Cortex of kidney (tissue), 1 donor: Measurements from ENCODE around the gene GADD45B.
"Not testable (repeated sequence)": the region's sequence is repeated elsewhere in the genome, so short reads cannot be mapped to it uniquely, and the experiment has no call there.

Experiments used
- DNase-seq: peaks from one replicate; lab custom pipeline; 2025; lab: John Stamatoyannopoulos, UW

The GADD45B gene

DNA sequence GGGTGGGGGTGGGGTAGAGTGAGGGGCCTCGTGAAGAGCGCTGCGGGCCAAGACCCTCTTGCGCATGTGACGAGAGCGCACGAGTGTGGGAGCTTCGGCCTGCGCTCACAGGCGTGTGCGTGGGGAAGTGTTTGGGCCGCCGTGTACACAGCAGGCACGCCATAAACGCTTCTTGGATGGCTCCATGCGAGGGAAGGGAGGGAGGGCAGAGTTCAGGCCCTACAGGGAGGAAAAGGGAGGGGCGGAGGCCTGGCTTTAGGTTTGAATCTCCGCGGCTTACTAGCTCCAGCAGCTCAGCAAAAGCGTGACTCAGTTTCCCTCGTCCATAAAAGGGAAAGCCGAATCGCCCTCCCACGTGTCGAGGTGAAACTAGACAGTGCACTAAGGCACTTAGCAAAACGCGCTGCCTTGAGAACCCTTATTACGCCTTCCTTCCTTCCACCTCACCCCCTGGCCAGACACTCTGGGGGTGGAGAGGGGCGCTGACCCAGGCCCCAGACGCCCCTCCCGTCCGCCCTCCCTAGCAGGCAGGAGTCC lies 12.5 kb downstream of the GADD45B start:
- DNase-seq = no peak

DNA sequence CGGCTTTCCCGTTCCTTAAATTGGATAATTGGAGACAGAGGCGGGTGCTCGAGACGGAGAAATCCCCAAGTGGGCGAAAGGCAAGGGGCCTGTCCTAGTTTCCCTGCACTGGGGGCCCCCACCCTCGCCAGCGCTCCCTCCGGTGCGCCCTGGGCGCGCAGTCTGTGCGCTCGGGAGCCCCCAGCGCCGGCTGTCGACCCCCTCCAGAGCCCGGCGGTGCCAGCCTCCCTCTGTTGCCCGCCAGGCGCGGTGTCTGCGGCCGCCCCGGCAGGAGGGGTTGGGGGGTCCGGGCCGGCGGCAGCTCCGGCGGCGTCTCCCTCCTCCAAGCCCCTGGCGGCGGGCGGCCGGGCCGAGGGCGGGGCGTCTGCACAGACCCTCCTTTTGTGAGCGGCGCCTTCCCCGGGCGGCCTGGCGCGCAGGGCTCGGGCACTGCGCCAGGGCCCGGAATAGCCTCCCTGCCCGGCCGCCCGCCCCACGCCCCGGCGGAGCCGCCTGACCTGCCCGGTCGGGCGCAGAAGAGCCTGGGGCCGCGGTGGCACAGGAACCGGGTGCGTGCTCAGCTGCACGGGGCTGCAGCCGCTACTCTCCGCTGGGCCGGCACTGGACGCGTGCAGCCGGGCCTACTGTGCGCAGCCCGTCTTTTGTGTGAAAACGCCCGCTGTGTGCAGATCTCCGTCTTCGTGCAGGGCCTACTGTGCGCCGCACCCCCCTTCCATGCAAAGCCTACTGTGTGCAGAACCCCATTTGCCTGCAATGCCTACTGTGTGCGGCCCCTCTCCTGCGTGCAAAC lies 13.2 kb downstream of the GADD45B start:
- DNase-seq = no peak

DNA sequence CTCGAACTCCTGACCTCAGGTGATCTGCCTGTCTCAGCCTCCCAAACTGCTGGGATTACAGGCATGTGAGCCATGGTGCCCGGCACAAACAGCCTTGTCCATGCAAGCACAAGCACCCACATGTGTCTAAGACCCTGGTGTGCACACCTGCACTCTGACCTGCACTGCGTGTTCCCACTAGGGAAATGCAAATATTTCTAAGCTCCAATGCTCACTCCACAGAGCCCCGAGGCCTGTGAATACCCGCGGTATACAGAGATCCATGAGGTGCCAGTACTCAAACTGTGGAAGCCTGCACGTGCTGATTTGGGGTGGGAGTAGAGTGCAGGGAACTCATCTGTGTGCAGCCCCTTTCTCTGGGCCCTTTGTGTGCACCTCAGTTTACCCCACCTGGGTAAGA lies 14.7 kb downstream of the GADD45B start:
- no peak for DNase-seq

DNA sequence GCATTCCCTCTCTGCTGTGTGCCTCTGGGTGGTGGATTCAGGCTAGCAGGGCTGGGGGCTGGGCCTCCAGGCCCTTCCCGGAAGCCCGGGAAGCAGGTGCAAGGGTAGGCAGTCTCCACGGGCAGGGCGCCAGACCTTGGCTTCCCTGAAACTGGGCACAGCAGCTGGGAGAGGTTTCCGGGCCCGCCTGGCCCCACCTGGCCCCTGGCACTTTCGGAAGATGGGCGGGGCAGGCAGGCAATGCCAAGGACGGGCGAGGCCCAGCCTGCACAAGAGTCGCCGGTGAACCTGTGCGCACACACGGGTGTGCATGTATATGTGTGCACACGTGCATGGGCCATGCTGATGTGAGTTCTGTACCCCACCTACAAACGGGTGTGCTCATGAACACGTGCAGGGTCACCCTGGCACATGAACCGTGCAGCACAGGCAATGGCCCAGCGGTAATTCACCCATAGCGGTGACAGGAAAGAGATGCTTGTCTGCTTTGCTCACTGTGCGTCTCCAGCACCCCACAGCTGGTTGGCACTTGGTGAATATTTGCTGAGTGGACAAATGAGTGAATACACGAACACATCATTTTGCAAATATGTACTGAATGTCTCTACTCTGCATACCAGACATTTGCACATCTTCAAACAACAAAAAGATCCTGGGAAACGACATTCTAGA lies 15.3 kb downstream of the GADD45B start:
- no peak for DNase-seq

DNA sequence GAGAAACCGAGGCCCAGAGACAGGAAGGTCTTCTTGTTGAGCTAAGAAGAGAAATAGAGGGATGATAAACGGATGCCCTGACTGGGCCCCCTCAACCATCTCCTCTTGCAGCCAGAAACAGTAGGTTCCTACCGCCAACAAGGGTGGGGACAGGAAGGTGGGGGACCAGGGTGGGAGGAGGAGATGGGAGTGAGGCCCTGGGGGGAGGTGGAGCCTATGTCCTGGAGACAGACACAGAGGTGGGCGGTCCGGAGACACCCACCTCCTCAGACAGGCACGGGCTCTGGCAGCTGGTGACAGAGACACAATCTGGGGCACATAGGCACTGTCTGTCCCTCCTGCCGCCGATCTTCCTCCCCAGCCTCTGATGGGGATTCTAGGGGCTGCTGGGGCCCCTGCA lies 16.9 kb downstream of the GADD45B start:
- DNase-seq = no peak

DNA sequence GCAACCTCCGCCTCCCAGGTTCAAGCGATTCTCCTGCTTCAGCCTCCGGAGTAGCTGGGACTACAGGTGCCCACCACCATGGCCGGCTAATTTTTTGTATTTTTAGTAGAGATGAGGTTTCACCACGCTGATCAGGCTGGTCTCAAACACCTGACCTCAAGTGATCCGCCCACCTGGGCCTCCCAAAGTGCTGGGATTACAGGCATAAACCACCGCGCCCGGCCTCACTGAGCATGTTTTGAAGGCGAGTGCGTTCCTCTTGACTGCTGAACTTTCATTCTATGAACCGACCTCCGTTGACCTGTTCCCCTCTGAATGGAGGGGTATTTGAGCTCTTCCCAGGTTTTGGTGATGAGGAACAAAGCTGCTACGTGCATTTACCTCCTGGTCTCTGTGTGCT lies 17.5 kb downstream of the GADD45B start:
- not testable (repeated sequence) for DNase-seq

DNA sequence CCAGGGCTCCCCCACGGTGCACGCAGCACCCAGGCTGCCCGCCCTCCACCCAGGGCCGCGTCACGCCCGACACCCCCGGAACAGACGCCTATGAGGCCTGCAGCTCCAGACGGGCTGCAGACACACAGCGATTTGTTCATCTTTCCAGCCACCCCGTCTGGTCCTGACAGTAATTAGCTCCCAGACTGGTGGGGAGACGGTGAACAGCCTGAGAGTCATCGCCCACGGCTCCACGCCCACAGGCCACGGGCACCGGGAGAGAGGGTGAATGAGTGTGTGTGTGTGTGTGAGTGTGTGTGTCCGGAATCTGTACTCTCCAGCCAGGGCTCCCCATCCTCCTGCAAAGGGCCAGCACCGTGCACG lies 18.1 kb downstream of the GADD45B start:
- no peak for DNase-seq

DNA sequence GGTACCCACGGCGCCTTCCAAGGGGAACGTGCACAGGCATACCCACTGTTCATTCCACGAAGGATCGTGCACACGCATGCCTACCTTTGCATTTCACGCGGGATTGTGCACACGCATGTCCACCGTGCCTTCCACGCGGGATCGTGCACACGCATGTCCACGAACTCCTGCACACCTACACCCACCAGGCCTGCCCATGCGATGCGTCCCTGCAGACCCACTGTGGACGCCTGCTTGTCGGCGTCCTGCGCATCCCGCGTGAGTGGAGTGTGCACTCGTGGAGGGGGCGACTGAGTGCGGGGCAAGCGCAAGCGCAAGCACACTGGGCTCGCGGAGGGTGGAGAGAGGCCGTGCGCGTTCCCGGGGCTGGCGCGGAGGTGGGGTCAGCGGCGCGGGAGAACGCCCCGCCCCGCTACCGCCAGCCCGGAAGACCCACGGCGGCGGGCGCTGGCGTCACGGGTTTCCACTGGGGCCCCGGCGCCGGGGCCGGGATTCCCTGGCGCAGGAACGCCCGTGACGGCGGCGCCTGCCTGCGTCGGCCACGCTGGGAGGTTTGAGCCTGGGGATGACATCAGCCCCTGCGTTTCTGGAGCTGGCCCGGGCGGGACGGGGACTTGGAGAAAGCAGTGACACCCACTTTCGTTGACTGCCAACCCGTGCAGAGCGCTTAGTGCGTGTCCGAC lies 18.7 kb downstream of the GADD45B start:
- DNase-seq = no peak

DNA sequence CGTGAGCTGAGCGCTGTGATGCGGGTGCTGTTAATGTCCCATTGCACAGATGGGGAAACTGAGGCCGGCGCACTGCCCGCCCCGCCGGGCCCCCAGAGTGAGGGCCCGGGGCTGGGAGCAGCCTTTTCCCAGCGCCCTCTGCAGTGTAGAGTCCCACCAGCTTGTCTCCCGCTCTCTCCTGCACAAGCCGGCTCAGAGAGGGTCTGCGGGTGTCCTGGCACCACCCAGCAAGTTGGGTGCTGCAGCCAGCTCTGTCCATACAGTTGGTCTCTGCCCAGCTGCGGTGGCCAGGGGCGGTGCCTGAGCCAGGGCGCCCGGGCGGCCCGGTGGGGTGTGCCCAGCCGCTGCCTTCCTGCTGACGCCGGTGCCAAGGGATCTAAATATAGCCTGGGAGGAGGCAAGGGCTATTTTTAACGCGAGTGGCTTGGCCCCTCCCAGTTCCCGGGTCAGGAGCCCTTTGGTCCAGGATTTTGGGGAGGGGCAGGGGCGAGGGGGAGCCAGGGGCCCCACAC lies 19.3 kb downstream of the GADD45B start:
- DNase-seq = no peak

DNA sequence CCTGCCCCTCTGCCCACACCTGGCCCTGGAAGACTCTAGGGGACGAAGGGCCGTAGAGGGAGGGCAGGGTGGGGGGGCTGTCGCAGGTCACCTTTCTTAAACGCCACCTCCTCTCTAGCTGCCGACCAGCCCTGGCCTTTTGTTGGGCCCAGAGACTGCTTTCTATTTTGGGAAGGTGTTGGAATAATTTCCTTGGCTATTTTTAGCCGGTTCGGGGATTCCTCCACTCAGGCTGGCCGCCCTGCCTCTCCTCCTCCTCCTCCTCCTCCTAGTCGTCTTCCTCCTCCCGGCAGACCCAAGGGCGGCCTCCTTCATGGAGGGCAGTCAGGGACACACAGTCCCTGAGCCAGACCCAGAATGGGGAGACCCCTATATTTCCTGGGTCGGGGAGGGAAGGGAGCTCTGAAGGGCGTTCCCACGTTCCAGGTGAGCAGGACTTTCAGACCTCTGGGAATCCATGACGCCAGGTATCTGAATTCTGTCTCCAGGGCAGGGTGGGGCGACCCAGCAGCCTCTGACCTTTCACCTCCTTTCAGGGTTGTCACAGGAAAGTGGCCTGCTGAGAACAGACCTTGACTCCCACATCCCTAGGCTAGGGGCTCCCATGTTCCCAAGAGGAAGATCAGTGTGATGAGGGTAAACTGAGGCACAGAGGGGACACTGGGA lies 19.9 kb downstream of the GADD45B start:
- DNase-seq = no peak

DNA sequence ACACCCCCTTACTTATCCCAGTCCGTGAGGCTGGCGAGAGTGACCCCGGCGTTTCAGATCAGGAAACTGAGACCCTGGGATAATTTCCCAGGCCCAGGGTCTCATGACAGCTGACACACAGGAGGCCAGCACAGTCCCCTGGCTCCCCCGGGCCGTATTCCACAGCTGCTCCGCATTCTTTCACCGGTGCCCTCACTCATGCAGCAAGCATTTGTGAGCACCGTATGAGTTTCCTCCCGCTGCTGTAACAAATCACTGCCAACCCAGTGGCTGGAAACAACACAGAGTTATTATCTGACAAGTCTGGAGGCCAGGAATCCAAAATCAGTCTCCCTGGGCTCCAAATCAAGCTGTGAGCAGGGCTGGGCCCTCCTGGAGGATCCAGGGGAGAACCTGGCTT lies 21.3 kb downstream of the GADD45B start:
- no peak for DNase-seq

DNA sequence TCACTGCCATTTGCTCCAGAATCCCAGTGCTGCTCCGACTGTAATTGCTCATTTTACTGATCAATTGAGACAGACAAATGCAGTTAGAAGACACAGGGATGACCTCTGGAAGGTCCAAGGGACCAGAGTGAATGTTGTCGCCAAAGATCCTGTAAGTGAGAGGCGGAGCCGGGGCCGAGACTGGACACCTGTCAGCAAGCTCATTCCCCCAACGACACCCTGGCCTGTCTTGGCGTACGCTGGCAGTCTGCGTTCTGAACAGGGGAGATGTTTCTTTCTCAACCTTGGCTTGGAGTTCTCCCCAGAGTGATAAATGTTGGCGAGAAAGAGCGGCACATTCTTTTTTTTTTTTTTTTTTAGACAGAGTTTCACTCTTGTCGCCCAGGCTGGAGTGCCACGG lies 24.2 kb downstream of the GADD45B start:
- no peak for DNase-seq

DNA sequence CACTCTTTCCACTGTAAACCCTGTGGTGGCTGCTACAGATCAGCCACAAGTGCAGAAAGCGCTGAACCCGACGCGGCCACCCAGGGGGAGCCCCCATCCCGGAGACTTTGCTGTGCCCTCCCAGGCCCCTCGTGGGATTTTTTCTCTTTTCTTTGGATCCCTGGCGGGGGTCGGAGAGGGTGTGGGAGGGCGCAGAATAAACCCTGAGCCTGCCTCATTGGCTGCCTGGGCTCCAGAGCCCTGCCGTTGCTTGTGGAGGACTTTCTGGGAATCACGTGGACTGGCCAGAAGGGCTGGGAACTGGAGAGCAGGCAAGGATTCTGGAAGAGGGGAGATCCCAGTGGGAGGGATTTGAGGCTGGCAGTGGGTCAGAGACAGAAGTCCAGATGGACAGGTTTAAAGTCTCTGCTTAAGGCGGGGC lies 24.9 kb downstream of the GADD45B start:
- no peak for DNase-seq

DNA sequence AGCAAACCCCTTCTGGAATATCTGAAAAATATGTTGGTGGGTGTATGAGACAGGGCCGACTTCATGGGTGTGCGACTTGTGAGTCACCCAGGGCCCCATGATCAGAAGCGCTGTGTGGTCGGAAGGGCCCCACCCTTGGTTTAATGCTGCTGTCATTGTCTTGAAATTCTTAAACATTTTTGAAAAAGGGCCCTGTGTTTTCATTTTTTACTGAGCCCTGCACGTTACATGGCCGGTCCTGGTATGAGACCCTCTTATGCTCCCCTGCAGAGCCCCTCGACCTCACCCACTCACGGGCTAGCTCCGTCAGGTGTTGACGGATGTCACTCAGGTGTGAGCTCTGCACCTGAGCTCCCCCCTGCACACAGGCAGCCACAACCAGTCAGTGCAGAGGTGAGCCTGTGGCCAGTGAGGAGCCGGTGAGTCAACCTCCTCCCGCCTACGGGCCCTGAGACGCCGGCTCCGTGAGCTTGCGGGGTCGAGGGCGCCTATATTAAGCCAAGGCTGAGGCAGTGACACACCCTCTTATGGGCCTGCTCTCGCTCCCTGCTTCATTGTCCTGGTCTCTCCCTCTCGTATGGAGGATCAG lies 27.7 kb downstream of the GADD45B start:
- no peak for DNase-seq

DNA sequence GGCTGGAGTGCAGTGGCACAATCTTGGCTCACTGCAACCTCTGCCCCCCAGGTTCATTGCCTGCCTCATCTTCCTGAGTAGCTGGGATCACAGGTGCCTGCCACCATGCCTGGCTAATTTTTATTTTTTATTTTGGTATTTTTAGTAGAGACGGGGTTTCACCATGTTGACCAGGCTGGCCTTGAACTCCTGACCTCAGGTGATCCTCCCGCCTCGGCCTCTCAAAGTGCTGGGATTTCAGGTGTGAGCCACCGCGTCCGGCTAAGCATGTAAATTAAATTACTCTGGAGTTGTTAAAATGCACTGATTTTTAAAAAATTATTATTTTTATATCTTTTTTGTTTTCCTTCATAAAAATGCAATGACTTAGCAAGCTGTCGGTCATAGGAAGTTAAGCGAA lies 30.7 kb downstream of the GADD45B start:
- not testable (repeated sequence) for DNase-seq

DNA sequence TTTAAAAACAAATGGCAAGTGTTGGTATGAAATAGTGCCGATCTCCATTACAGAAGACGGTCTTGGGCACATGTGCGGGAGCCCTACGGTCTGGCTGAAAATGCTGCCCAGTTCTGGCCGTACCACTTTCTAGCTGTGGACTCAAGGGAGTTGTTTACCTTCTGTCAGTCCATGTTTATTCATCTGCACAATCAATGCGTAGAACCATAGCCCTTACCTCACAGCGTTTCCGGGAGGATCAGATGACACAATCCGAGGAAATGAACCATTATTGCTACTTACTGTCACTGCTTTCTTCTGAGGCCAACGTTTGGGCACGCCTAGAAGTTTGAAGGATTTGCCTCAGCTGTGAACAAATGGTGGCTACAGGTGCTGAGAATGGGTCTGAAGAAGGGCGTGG lies 31.2 kb downstream of the GADD45B start:
- no peak for DNase-seq

DNA sequence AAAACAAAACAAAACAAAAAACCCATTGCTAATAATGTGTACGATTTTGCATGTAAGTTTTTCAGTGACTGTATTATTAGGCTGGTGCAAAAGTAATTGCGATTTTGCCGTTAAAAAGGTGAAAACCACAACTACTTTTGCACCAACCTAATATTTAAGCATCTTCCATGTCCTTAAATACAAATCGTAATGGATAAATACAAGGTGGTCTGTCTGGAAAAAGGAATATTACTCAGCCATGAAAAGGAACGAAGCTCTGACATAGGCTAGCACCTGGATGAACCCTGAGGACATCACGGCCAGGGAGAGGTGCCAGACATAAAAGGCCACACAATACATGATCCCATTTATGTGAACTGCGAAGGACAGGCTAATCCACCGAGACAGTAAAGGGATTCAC lies 33.2 kb downstream of the GADD45B start:
- DNase-seq = no peak

DNA sequence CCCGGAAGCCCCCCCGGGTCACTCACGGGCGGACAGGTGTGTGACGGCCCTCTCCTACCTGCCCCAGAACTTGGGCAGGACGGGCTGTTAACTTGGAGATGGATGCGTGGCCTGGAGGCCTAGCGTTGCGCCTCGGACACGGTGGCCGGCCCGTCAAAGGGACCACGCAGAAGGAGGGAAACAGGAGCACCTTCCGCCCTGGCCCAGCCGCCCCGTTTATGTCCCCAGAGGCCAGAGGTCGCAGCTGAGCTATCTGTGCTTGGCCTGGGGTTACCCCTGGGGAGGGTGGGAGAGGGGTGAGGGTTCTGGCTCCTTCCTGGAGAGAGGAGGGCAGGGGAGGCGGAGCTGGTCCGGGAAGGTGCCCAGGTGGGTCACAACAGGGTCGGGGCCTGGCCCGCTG lies 35.6 kb downstream of the GADD45B start:
- no peak for DNase-seq

DNA sequence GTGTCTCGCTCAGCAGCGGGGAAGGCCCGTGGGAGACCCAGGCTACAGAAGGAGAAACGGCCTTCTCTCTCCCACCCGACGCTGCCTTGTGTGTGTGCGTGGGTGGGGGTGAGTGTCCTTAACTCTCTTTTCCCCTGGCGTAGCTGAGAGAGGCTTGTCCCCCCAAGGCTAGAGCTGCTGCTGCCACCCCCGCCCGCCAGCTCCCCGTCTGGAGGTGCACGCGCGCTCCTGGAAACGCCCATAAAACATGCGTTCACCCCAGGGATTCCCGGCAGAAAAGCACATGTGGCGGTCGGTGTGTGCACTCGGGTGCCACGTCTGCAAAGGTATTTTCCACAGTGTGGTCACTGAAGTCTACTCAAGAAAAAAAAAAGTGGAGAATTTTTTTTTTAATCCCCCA lies 36.1 kb downstream of the GADD45B start:
- no peak for DNase-seq

DNA sequence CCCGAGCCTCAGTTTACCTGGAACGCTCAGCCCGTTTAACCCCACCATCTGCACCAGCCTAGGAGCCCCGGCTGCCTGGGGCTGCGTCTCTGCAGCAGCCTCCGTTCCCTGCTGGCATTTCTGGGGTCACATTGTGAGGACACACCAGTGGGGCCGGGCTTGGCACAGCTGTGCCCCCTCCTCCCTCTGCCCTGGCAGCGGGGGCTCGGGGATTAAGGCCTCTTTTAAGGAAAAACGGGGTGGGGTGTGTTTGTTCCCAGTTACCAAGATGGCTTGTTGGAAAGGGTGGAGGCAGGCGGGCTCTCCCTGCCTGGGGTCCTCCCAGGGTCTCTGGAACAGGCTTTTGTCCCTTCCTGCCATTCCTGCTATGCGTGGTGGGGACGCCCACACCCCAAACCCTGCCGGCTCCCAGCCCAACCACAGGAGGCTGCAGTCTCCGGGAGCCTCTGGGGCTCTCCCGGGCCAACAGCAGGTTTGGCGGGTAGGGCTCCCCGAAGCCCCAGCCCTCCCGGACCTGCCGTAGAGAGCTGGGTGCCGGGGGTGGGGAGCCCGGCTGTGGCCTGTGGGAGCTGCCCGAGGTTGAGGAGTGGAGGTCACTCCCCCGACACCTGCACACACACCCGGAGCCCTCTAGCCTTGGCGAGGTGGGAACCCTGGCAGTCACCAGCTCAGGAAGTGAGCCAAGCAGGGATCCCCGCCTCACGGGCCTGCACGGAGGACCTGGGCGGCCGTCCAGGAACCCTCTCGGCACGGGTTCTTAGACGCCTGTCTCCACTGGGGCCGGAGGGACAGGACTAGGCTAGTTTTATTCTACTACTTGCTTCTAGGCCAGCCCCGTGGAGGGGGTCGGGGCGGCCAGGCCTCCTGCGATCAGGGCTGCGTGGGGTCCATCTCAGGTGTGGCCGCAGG lies 36.9 kb downstream of the GADD45B start:
- DNase-seq = no peak
